Measurements from ENCODE around the gene CALML3.

CALML3 gene

GRCh38 chr10:5508161-5508604 lies 16.6 kb upstream of the CALML3 start:
- DNase-seq = no peak

DNA sequence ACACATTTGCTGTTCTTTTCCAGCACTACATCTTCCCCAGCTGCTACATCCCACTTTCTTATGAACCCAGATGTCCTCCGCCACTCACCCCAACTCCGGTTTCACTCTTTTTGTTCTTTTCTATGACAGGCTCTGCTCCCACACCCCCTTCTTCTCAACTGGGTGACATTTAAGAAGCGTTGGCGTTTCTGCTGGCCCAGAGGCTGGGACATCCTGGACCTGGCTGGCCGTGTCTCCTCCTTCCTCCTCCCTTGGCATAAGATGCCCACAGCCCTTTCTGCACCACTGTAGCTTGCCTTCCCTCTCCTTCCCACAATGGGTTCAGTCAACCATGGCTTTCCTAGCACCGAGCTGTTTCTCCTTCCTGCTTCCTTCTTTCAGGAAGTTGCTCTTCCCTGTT lies 16.0 kb upstream of the CALML3 start:
- no peak for DNase-seq

GRCh38 chr10:5509236-5509635 lies 15.5 kb upstream of the CALML3 start:
- no peak for DNase-seq

DNA sequence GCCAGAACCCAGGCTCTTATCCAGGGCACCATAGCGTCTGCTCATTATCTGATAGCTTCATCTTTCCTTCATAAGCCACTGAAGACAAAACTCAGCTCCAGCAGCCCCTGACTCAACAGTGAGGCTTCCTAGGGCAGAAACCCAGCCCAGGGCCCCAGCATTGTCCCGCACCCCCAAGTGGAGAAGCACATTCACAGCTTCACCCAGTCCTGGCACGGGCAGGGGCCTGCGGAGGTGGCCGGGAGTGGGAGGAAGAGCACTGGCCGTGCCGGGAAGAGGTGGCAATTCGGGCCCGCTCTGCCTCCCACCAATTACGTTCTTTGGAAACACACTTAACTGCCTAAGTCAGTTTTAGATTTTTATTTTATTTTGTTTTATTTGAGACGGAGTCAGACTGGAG lies 15.1 kb upstream of the CALML3 start:
- no peak for DNase-seq

DNA sequence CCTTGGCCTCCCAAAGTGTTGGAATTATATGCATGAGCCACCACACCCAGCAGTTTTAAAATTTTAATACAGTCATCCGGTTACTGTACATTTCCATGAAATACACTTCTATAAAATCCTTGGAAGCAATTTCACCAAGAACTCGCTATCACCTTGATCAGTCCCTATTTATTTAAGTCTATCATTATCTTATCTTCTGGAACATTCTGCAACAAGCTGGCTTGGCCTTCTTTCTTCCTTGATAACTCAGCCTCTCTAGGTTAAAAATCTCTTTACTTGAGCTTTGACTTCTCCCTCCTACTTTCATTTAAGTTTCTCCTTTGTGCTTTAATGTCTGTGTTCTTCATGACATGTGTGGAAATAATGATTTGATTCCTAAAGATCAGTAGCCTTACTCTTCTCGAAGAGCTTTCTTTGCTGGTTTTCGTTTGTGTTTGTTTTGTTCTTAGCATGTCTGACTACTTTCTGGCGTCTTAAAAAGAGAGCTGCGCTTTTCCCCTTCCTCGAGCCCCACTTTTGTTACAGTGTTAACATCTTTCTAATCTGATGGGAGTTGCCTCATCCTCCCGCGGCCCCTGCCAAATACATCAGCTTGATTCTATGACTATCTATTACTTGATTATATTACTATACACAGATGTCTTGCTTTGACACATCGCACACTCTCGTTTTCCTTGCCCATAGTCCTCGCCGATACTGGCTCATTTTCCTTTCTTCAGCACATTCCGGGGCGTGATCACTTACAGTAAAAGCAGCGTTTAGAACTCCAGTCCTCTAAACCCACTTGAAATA lies 14.3 kb upstream of the CALML3 start:
- DNase-seq = no peak

DNA sequence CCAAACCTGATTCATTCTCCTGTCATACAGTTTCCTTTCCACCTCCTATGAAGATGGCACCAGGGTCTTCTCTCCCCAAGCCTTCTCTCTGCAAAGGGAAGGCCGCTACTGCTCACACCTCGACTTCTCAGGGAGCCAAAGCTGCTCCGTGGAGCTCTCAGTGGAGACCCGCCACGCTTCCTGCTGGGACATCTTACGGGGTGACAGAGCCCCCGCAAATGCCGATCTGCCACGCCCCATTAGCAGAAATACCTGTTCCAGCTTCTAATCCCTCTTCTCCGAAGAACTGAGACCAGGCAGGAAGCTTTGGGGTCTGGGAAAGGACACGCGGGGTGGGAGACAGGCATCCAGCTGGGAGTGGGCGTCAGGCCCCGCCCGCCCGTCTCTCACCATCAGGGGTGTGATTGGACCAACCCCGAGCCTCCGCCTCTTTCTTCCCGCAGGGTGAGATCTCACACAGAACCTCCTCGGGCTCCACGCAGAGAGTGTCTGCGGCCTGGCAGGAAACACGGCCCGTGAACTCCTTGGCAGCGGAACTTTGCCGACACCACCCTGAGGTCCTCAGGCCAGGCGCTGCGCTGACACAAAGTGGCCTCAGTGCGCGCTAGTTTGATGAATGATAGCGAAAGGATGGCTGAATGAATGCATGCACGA lies 13.4 kb upstream of the CALML3 start:
- no peak for DNase-seq

- no peak for DNase-seq
Measured at GRCh38 chr10:5511885-5512280, 12.9 kb upstream of the CALML3 start.

DNA sequence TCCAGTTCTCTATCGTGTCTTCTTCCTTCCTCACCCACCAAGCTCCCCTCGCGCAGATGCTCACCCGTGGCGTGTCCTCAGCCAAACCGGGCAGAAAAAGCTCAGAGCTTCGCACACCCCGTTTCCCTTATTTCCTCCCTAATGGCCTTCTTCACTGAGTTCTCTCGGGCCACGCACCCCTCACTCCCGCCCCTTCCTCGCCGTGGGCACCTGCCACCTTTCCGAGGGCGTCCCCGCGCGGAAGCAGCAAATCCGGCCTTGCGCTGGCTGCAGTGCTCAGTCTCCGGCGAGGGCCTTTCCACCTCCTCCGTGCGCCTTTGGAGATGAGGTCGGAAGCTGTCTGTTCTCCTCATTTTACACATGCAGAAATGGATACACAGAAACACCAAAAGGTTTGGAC lies 12.4 kb upstream of the CALML3 start:
- no peak for DNase-seq

GRCh38 chr10:5512881-5513612 lies 11.7 kb upstream of the CALML3 start:
- no peak for DNase-seq

GRCh38 chr10:5514226-5514850 lies 10.4 kb upstream of the CALML3 start:
- no peak for DNase-seq

GRCh38 chr10:5515948-5516761 lies 8.6 kb upstream of the CALML3 start:
- no peak for DNase-seq

DNA sequence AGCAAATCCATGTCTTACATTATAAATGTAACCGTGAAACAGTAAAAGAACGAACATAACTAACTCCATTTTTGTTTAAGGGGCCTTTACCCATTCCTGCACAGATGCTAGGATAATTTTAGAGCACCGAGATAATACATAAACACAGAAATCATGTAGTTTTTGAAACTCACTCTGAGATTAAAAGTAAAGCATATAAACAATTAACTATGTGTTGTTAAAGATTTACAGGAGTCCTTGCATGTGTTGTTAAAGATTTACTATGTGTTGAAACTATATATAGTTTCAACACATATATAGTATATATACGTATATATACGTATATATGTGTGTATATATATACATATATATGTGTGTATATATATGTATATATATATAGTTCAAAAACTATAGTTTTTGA lies 7.2 kb upstream of the CALML3 start:
- DNase-seq = no peak

DNA sequence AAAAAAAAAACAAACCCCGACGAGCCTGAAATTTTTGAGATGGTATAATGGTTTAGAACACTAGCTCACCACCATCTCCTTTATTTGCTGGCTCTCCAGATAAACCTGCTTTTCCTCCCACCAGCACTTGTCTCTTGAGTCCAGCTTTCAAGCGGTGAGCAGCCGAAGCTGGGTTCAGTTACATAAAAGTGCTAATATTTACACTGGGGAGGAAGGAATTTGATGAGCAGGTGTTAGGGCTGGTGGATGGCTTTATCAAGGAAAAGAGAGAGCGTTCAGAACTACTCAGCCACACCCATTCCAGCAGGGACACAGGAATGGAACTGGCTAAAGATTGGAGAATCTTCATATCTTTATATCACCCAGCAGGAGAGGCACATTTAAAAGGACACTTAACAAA lies 6.6 kb upstream of the CALML3 start:
- DNase-seq = no peak

DNA sequence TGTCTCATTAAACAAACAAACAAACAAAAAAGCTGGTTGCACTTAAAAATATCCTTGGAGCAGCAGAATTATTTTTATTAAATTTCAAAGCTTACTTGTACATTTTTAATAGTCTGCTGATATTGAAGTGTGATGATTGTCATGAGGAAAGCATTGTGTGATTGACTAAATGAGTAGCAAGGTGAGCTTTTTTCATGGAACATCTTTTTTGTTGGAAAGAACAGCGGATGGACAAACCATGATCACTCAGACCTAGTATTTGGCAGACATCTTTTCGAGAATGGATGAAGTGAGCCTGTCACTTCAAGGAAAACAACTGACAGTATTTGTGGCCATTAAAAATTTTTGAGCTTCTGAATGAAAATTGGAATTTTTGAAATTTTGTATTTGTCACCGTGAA lies 5.7 kb upstream of the CALML3 start:
- no peak for DNase-seq

GRCh38 chr10:5522913-5523560 lies 1.7 kb upstream of the CALML3 start:
- no peak for DNase-seq

DNA sequence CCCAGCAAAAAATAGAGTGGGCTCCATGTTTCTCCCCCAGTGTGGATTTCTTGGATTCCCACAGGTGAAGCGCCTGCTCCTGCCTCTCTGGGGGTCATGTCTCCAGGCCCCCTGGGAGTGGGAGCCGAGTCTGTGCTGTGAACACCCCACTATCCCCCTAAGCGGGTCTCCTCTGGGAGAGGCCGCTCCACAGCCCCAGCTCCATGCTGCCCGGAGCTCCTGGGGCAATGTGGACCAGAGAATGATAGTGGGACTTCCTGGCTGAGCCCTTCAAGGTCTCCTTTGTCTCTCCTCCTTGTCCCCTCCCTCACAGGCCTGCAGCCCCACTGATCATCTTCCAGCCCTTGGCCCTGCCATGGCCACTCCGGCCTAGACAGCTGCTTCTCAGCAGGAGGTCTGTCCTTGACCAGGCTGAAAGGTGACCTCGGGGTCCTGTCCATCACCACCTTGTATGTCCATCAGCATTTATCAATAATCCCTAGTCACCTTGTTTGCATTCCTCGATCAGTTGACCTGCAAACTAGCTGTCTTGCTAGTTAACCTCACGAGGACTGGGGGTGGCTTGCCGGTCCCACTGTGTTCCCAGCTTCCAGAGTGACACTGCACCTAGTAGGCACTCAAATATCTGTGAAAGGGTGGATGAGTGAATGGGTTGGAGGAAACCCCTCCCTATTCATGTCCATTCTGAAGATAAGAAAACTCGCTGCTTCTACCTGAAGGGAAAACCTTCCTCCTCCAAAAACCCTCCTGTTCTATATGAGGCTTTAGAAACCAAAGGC lies 776 bp upstream of the CALML3 start:
- DNase-seq = no peak

DNA sequence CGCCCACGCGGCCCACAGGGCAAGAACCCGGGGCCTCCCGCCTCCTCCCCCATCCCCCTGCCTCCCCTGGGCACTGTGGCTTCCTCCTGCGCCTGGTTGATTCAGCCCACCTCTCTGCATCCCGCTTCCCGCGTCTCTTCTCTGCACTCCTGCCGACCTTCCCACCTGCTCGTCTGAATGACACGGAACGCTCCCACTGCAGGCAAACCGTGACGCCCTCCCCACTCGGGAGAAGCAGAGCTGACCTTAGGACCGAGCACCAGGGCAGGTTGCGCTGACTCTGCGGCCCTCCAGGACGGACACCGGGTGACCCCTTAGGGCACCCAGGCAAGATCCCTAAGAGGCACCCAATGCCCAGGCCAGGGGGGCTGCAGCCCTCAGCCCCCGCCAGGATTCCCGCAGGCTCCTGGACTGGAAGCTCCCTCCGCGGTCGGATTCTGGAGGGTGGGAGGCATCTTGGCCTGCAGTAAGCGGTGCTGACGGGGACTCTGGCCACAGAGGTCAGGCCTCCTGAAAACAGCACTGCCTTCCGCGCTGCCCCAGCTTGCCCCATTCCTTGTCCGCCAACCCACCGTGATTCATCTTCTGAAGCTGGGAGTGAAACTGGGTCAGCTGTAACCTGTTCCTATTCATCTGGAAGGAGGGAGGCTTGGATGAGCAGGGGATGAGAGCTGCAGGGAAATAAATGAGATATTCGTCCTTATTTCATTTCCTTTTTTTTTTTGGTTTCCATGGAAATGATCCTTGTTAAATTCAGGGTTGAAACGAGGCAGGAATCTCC lies 990 bp downstream of the CALML3 start:
- no peak for DNase-seq

- no peak for DNase-seq
Measured at GRCh38 chr10:5526691-5527331, 2.0 kb downstream of the CALML3 start.

GRCh38 chr10:5527332-5528200 lies 2.8 kb downstream of the CALML3 start:
- DNase-seq = no peak
